ENCODE results near the gene HYAL2.

The HYAL2 gene

GRCh38 chr3:50350527-50351322 lies 28.2 kb upstream of the HYAL2 start, which contains the start of the genes CYB561D2 and NPRL2:
Gene CYB561D2 (plus strand): TSS chr3:50350862. CDS start chr3:50351434, 572 bp downstream.
Gene NPRL2 (minus strand): TSS chr3:50350775. CDS start chr3:50350652, 123 bp downstream.
- peak; percentile 99 for DNase-seq

DNA sequence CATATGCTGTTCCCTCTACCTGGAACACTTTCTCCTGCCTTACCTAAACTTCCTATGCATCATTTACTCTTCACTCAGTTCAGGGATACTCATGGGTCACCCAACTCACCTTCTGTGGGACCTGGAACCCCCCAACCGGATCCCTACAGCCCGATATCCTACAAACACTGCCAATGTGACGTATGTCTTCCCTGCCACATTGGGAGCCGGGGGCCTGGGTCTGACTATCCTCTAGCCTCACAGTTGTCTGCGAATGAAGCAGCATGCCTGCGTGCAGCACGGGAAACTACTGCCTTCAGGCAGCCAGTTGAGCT lies 27.6 kb upstream of the HYAL2 start:
- no peak for DNase-seq

DNA sequence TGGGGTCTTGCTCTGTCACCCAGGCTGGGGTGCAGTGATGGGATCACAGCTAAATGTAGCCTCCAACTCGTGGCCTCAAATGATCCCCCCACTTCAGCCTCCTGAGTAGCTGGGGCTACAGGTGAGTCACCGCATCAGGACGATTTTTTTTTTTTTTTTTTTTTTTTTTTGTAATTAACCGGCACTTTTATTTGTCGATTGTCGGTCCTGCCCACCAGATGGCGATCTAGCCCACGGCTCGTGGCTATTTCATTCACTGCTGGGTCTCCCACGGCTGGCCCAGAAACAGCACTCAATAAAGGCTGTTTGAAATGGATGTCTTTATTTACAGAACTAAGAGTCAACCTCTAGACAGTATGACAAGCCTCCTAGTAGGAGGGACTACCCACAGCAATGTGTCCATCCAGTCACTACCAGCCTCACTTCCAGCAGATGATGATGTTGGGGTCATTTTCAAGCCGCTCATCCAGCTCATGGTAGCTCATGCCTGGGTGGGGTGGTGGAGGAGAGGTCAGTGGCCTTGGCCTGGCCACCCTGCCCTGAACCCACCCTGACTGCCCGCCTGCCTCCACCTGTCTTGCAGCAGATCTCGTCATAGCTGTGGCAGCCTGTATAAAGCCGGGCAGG lies 24.8 kb upstream of the HYAL2 start:
- peak; percentile 77 for DNase-seq

DNA sequence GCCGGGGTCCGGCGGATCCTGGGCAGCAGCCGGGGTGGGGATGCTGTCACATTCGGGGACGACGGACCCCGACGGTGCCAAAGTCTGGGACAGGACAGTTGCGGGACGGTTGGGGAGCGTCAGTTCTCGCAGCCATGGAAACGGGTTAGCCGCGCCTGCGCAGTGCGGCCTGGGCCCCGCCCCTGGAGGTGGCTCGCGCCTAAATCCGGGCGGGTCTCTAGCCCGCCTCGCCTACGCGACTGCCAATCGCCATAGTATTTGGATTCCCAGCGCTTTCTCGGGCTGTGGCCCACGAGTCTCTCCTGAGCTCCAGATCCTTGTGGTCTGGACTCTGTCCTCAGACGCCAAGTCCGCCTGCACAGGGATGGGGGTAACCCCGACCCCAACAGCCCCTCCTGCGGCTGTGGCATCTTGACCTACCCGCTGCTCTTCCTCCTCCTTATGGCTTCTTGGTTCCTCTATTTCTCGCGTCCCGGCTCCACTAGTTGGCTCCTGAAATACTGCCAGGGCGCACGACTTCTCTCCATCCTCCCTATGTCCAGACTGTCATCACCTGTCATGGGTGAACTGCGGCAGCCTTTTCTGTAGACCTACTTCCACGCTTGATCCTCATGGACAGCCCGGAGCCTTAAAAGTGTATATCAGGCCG lies 23.2 kb upstream of the HYAL2 start, which contains the start of gene ZMYND10:
Gene ZMYND10, minus strand, starts transcription at position 147 of the 649 bp plus-strand sequence. CDS start 153 bp downstream, outside the sequence.
- peak; percentile 87 for DNase-seq

GRCh38 chr3:50345008-50345407 lies 22.5 kb upstream of the HYAL2 start:
- DNase-seq, result no peak

GRCh38 chr3:50342813-50343633 lies 20.5 kb upstream of the HYAL2 start:
- no peak for DNase-seq

- no peak for DNase-seq
These were observed 19.6 kb upstream of the HYAL2 start for GRCh38 chr3:50341996-50342650.

DNA sequence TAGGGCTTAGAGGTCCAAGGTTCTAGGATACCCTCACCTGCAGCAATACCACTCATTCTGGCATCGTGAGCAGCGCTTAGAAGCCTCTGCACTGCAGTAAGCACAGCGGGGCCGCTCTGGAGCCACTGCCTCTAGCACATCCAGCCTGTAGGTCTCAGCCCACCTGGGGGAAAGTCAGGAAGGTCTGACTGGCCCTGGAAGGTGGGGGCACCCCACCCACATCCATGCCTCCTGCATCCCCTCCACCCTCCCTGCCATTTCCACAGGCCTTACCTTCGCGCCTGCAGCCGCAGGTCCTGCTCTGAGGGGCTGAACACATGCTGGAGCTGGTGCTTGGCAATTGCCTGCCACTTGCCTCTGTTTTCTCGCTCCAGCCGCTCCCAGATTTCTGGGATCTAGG lies 19.0 kb upstream of the HYAL2 start:
- DNase-seq, result no peak

DNA sequence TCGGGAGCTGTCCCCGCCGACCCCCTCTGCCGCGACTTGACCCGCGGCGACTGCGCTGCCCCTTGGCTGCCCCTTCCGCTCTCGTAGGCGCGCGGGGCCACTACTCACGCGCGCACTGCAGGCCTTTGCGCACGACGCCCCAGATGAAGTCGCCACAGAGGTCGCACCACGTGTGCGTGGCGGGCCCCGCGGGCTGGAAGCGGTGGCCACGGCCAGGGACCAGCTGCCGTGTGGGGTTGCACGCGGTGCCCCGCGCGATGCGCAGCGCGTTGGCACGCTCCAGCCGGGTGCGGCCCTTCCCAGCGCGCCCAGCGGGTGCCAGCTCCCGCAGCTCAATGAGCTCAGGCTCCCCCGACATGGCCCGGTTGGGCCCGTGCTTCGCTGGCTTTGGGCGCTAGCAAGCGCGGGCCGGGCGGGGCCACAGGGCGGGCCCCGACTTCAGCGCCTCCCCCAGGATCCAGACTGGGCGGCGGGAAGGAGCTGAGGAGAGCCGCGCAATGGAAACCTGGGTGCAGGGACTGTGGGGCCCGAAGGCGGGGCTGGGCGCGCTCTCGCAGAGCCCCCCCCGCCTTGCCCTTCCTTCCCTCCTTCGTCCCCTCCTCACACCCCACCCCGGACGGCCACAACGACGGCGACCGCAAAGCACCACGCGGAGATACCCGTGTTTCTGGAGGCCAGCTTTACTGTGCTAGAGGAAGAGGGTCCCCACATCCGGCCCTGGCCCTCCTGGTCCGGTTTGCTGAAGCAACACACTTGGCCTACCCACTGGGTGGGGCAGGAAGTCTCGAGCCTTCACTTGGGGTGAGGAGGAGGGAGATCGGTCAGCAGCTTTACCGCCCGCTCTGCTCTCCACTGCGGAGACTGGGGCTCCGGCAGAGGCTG lies 18.1 kb upstream of the HYAL2 start, which contains the start of gene RASSF1:
Gene RASSF1, minus strand, starts transcription at position 389 of the 882 bp plus-strand sequence. Its CDS starts 31 bp downstream, at position 358.
- DNase-seq, result peak; percentile 46

DNA sequence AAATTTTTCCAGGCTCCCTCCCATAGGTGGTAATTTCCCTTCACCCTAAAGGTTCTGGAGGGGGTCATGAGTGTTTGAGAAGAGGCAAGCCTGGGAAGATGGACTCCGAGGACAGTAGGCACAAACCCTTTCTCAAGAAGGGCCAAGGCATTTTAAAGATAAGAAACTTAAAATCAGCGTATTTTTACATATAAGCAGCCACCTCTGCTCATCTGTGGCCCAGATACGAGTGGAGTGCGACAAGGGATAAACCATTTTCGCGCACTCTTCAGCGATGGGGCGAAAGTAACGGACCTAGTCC lies 17.6 kb upstream of the HYAL2 start:
- no peak for DNase-seq

DNA sequence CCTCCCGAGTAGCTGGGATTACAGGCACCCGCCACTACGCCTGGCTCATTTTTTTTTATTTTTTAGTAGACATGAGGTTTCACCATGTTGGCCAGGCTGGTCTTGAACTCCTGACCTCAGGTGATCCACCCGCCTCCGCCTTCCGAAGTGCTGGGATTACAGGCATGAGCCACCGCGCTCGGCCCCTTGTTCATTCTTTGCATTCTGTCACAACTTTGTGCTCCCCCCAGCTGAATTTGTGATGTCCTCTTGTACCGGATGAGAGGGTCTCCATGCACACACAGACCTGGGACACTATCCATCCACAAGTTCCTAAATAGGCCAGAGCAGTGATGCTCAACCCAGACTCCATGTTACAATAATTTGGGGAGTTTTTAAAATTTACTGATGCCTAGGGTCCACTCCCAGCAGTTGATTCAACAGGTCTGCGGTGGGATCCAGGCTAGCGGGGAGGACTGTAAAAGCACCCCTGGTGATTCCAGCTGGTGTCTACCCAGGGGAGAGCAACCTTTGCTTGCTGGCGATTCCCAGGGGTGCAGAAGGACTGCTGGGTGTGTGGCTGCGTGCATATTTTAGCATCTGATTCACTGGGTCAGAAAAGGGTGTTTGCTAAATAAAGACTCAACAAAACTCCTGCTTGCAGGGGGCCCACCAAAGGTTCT lies 17.1 kb upstream of the HYAL2 start:
- no peak for DNase-seq

GRCh38 chr3:50338965-50339364 lies 16.4 kb upstream of the HYAL2 start:
- no peak for DNase-seq

GRCh38 chr3:50337175-50337861 lies 14.8 kb upstream of the HYAL2 start:
- peak; percentile 97 for DNase-seq

GRCh38 chr3:50336452-50337174 lies 14.1 kb upstream of the HYAL2 start:
- no peak for DNase-seq

- no peak for DNase-seq
These were observed 12.0 kb upstream of the HYAL2 start for GRCh38 chr3:50334339-50335075.

GRCh38 chr3:50333744-50334328 lies 11.3 kb upstream of the HYAL2 start:
- no peak for DNase-seq

- DNase-seq, result no peak
These were observed 8.9 kb upstream of the HYAL2 start for GRCh38 chr3:50331364-50331907.

DNA sequence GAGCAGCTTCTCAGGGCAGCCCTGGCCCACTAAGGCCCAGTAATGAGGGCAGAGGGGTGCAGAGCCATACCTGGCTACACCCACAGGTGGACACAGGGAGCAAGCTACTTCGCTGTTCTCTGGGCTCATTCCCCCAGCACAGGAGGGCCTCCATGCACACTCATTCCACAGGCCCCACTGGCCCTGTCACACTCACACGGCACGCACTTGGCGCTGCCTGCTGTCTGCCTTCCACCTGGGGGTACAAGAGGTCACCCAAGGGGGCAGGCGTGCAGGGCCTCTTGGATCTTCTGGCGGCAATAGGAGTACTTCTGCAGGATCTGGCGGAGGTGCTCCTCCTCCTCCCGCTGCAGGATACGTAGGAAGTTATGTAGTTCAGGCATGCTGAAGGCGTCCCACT lies 7.8 kb upstream of the HYAL2 start:
- no peak for DNase-seq
